ENCODE data around the gene ZBTB40.

GRCh38 chr1:22494144-22494543 lies 42.5 kb downstream of the ZBTB40 start:
- no peak for TF ChIP-seq POLR2AphosphoS5 (IDR thresholded peaks at IDR 0.05; ENCODE audit: borderline replicate concordance, low read depth, low read length)
- no peak for TF ChIP-seq EZH2 (IDR thresholded peaks at IDR 0.05)
- TF ChIP-seq FOXP2 (optimal IDR thresholded peaks at IDR 0.05; ENCODE audit: control extremely low read depth, extremely low read length, insufficient read depth): no peak

Data from SK-N-MC (cell line).